ENCODE data around the gene AGPAT4.
A peak's percentile ranks its signal among the peaks of the same experiment; 100 is the strongest.

AGPAT4 gene

DNA sequence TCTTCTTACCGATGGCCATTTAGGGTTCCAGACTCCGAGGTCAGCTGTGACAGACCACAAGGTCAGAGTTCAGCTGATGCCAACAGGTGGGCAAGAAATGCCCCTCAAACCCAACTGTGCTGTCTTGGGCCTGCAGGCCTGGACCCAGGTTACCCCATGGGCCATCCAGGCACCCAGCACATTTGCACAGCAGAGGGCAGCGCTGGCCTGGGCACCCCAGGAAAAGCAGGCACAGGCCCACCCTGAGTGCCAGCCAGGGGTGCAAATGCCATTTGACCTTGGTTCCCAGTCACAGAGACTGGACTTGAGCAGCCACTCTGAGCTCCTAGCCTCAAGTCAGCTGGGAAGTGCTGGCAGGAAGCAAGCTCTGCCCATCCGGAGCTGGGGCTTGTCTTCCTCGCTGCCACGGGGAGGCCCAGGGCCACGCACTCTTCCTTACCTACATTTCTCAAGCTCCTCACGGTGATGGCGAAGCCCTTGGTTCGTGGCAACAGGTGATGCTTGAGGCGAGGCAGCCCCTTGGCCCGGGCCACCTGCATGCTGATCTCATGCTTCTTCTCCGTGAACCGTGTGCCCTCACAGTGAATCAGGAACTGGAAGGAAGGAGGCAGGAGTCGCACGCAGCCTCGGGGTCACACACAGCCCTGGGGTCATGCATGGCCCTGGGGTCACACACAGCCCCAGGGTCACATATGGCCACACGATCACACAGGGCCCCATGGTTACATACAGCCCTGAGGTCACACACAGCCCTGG lies 120.8 kb downstream of the AGPAT4 start:
- TF ChIP-seq, protein P1, sequence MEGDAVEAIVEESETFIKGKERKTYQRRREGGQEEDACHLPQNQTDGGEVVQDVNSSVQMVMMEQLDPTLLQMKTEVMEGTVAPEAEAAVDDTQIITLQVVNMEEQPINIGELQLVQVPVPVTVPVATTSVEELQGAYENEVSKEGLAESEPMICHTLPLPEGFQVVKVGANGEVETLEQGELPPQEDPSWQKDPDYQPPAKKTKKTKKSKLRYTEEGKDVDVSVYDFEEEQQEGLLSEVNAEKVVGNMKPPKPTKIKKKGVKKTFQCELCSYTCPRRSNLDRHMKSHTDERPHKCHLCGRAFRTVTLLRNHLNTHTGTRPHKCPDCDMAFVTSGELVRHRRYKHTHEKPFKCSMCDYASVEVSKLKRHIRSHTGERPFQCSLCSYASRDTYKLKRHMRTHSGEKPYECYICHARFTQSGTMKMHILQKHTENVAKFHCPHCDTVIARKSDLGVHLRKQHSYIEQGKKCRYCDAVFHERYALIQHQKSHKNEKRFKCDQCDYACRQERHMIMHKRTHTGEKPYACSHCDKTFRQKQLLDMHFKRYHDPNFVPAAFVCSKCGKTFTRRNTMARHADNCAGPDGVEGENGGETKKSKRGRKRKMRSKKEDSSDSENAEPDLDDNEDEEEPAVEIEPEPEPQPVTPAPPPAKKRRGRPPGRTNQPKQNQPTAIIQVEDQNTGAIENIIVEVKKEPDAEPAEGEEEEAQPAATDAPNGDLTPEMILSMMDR (conservative IDR thresholded peaks at IDR 0.05; ENCODE audit: low read length), result peak; percentile 52
- TF ChIP-seq EZH2phosphoT487 (IDR thresholded peaks at IDR 0.05; ENCODE audit: borderline replicate concordance), result no peak
- H3K9me3 ChIP-seq (ENCODE audit: insufficient read depth, low read depth, low read length), result no peaks in the 10 kb centered on the region
- no peaks in the 10 kb centered on the region for H3K79me2 ChIP-seq (ENCODE audit: insufficient read depth, low read length)
- no peak overlapping the region for H3K4me3 ChIP-seq (ENCODE audit: low read length, poor library complexity, severe bottlenecking)
- no peaks in the 10 kb centered on the region for H3K9me2 ChIP-seq (replicated peaks; ENCODE audit: low read depth, low read length)
- H3K36me3 ChIP-seq (ENCODE audit: insufficient read depth, low read length), result no peaks in the 10 kb centered on the region
- H3K4me2 ChIP-seq (ENCODE audit: low read depth, low read length, poor library complexity, severe bottlenecking), result no peak overlapping the region
- no peak overlapping the region for H2AFZ ChIP-seq (ENCODE audit: low read length)
- no peaks in the 10 kb centered on the region for H3F3A ChIP-seq (ENCODE audit: low read depth)
- H4K20me1 ChIP-seq (ENCODE audit: insufficient read depth, low read length, poor library complexity, severe bottlenecking), result no peaks in the 10 kb centered on the region
- no peaks in the 10 kb centered on the region for H3K27me3 ChIP-seq (ENCODE audit: insufficient read depth, low read length, poor library complexity, severe bottlenecking)
- H3K4me1 ChIP-seq (ENCODE audit: insufficient read depth, low read length, poor library complexity, severe bottlenecking), result no peaks in the 10 kb centered on the region
- H3K9ac ChIP-seq (ENCODE audit: low read depth, low read length, poor library complexity, severe bottlenecking), result no peak overlapping the region

DNA sequence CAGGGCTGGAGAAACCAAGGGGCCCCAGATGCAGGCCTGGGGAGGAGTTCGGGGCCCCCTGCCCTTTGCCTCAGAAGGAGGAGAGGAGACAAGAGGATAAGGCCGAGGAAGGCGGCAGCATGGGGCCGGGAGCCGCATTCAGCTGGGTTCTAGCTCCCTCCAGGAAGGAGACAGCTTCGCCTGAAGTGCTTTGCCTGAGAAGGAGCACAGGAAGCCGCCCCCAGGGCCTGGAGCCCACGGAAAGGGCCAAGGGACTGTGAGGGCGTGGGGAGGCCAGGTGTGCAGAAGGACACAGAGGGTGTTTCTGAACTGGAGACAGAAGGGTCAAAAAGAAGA lies 121.4 kb downstream of the AGPAT4 start:
- Histone ChIP-seq H3K4me2 (ENCODE audit: low read depth, low read length, poor library complexity, severe bottlenecking) (no peak overlapping the region), H3F3A (ENCODE audit: low read depth) (no peaks in the 10 kb centered on the region), H3K79me2 (ENCODE audit: insufficient read depth, low read length) (no peaks in the 10 kb centered on the region), H3K4me1 (ENCODE audit: insufficient read depth, low read length, poor library complexity, severe bottlenecking) (no peaks in the 10 kb centered on the region), H3K9me2 (replicated peaks; ENCODE audit: low read depth, low read length) (no peaks in the 10 kb centered on the region), H3K27me3 (ENCODE audit: insufficient read depth, low read length, poor library complexity, severe bottlenecking) (no peaks in the 10 kb centered on the region), H3K9ac (ENCODE audit: low read depth, low read length, poor library complexity, severe bottlenecking) (no peak overlapping the region), H3K4me3 (ENCODE audit: low read length, poor library complexity, severe bottlenecking) (no peak overlapping the region), H3K9me3 (ENCODE audit: insufficient read depth, low read depth, low read length) (no peaks in the 10 kb centered on the region), H2AFZ (ENCODE audit: low read length) (no peak overlapping the region), H3K36me3 (ENCODE audit: insufficient read depth, low read length) (no peaks in the 10 kb centered on the region), H4K20me1 (ENCODE audit: insufficient read depth, low read length, poor library complexity, severe bottlenecking) (no peaks in the 10 kb centered on the region)
- TF ChIP-seq, protein P1 (conservative IDR thresholded peaks at IDR 0.05; ENCODE audit: low read length), result no peak
- no peak for TF ChIP-seq EZH2phosphoT487 (IDR thresholded peaks at IDR 0.05; ENCODE audit: borderline replicate concordance)

DNA sequence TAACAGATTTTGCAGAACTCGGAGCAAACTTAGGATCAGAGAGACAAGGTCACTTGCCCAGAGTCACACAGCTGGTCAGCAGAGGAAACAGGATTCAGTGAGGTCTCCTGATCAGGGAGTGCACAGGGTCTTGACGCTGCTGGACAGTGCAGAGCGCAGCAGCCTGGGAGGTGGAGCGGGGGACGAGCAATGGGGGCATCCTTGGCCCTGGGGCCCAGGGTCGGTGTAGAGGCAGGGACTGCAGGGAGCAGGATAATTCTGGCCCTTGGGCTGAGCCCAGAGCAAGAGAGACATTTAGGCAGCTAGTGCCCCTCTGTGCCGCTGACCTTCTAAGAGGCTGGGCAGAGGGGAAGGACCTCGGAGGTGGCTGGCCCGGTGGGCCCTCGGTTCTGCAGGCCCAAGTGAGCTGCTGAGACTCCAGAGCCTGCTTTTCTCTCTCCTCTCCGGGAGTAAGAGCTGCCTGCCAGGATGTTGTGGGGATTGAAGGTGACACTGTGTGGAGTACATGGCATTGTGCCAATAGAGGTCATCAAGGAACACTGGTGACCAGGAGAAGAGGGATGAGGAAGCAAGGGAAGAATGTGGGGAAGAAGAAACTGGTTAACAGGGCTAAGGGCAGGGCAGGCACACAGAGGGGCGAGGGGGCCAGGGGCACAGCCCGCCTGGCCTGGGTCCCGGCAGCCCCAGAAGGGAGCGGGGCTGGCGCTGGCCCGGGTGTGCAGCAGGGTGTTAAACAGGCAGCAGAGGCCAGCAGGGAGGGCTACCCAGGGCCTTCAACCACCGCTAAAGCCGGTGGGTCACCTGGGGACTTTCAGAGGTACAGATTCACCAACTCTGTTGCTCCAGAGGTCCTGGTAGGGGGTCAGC lies 122.0 kb downstream of the AGPAT4 start:
- Histone ChIP-seq H3K9me3 (ENCODE audit: insufficient read depth, low read depth, low read length) (no peaks in the 10 kb centered on the region), H3K79me2 (ENCODE audit: insufficient read depth, low read length) (no peaks in the 10 kb centered on the region), H3F3A (ENCODE audit: low read depth) (no peaks in the 10 kb centered on the region), H3K36me3 (ENCODE audit: insufficient read depth, low read length) (no peaks in the 10 kb centered on the region), H3K27me3 (ENCODE audit: insufficient read depth, low read length, poor library complexity, severe bottlenecking) (no peaks in the 10 kb centered on the region), H3K4me2 (ENCODE audit: low read depth, low read length, poor library complexity, severe bottlenecking) (no peak overlapping the region), H3K4me1 (ENCODE audit: insufficient read depth, low read length, poor library complexity, severe bottlenecking) (no peaks in the 10 kb centered on the region), H3K9me2 (replicated peaks; ENCODE audit: low read depth, low read length) (no peaks in the 10 kb centered on the region), H4K20me1 (ENCODE audit: insufficient read depth, low read length, poor library complexity, severe bottlenecking) (no peaks in the 10 kb centered on the region), H3K4me3 (ENCODE audit: low read length, poor library complexity, severe bottlenecking) (no peak overlapping the region), H2AFZ (ENCODE audit: low read length) (no peak overlapping the region), H3K9ac (ENCODE audit: low read depth, low read length, poor library complexity, severe bottlenecking) (no peak overlapping the region)
- TF ChIP-seq, protein P1 (conservative IDR thresholded peaks at IDR 0.05; ENCODE audit: low read length), result no peak
- TF ChIP-seq EZH2phosphoT487 (IDR thresholded peaks at IDR 0.05; ENCODE audit: borderline replicate concordance), result no peak
